ENCODE data around the gene TRIP6.

TRIP6 gene

DNA sequence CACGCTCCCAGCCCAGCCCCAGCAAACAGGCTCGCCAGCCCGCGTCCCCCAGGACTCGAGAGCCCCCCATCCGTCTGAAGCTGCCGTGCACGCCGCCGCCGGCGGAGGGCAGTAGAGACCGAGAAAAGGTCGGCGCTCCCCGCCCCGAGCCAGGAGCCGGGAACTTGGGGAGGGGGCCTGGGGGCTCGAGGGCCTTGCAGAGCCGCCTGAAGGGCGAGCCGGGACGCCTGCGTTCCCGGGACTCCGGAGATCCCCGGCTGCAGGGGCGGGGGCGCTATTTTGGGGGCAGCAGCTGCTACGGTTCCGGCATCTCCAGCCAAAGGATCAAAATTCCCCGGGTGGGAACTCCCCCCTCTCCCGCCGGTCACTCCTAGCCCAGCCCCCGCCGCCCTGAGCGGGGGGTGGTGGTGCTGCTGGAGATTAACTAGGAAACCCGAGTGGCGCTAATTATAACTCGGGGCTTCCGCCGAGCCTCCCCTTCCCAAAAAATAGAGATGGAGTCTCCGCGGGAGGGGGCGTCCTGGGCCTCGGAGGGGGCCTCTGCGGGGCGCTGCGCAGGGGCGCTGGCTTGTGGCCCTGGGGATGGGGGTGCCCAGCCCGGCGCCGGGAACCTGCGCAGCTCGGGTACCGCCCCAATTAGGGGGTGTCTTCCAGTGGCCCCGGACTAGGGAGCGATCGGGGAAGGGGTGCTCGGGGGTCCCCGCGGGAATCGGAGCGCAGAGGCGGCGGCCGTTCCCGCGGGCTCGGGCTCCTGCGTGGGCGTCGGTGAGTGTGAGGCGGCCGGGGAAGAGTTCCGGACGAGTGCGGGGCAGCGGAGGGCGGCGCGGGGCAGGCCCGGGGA is 27.9 kb downstream of the TRIP6 start:
- Histone ChIP-seq H3K9me3 (ENCODE audit: insufficient read depth, low read length) (no peaks in the 10 kb centered on the region), H4K20me1 (ENCODE audit: insufficient read depth, low read length) (no peaks in the 10 kb centered on the region), H2AFZ (ENCODE audit: low read depth, low read length) (peak overlapping the region; percentile 29; the same call in 1 of the 2 replicates), H3K27ac (ENCODE audit: low read length) (no peak overlapping the region), H3K27me3 (ENCODE audit: low read depth, low read length) (peaks cover 2% of the 10 kb centered on the region; the same call in 1 of the 2 replicates), H3K9ac (ENCODE audit: low read length) (peak overlapping the region; percentile 24; the same call in 1 of the 2 replicates), H3K79me2 (ENCODE audit: low read length) (no peaks in the 10 kb centered on the region), H3K4me2 (ENCODE audit: low read length) (peak overlapping the region; percentile 68), H3K36me3 (replicated peaks; ENCODE audit: low read depth, low read length) (no peaks in the 10 kb centered on the region), H3K4me1 (ENCODE audit: low read length) (peaks cover 13% of the 10 kb centered on the region; the same call in 1 of the 2 replicates), H3K4me3 (ENCODE audit: low read length) (peak overlapping the region; percentile 68)
- TF ChIP-seq CTCF (IDR thresholded peaks at IDR 0.05; ENCODE audit: low read depth, low read length): peak; percentile 89
- no peak for TF ChIP-seq EZH2phosphoT487 (IDR thresholded peaks at IDR 0.05; ENCODE audit: low read depth)

DNA sequence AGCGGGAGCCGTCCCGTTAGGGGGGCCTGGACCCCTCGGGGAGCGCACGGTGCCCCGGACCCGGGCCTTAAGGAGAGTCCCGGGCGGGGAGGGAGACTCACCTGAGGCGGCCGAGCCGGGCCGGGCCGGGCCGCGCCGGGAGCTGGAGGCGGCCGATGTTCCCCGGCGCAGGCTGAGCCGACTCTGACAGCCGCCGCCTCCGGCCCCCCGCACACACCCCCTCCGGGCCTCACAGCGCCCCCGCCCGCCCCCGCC is 28.4 kb downstream of the TRIP6 start, which contains the start of gene ACHE:
TSS of gene ACHE (minus strand) at position 188 of the 255 bp plus-strand sequence. CDS start 1,656 bp downstream, outside the sequence.
- Histone ChIP-seq H3K27ac (ENCODE audit: low read length) (no peak within 1 kb of the TSS), H3K79me2 (ENCODE audit: low read length) (no peaks in the 10 kb centered on the region)

DNA sequence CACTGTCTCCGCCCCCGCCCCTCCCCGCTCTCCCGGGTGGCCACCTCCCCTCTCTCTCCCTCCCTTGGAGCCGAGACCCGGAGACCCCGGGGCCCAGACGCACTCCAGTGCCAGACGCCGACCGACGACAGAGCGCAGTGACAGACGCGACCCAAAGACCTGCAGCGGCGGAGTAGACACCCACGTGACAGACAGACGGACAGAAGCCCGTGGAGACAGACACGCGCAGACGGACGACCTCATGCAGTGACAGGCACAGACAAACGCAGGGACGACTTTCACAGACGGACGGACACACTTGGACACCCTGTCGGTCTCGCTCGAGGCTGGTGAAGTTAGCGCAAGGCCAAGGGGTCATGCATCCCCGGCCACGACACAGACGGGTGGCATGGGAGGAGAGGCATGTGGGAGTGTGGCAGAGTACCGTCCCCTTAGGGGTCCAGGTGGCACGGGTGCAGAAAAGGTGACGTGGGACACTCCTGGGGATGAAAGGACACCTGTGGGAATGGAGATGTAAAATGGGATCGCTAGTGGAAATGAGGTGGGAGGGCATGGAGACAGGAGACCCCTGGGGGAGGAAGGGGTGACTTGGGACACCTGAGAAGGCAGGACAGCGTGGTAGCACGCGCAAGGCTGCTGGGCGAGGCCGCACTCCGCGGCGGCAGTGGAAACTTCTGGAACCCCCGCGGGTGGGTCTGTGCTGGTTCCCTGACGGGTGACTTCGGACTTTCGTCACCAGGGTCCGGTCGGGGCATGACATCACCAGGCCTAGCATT is 29.0 kb downstream of the TRIP6 start:
- no peaks in the 10 kb centered on the region for H3K79me2 ChIP-seq (ENCODE audit: low read length)
- no peak overlapping the region for H2AFZ ChIP-seq (ENCODE audit: low read depth, low read length)
- no peaks in the 10 kb centered on the region for H3K9me3 ChIP-seq (ENCODE audit: insufficient read depth, low read length)
- peaks cover 6% of the 10 kb centered on the region; the same call in 1 of the 2 replicates for H3K4me1 ChIP-seq (ENCODE audit: low read length)
- no peak overlapping the region for H3K4me2 ChIP-seq (ENCODE audit: low read length)
- H3K27me3 ChIP-seq (ENCODE audit: low read depth, low read length): peaks cover 2% of the 10 kb centered on the region; the same call in 1 of the 2 replicates
- TF ChIP-seq CTCF (IDR thresholded peaks at IDR 0.05; ENCODE audit: low read depth, low read length): no peak
- TF ChIP-seq EZH2phosphoT487 (IDR thresholded peaks at IDR 0.05; ENCODE audit: low read depth): no peak
- H3K36me3 ChIP-seq (replicated peaks; ENCODE audit: low read depth, low read length): no peaks in the 10 kb centered on the region
- H4K20me1 ChIP-seq (ENCODE audit: insufficient read depth, low read length): no peaks in the 10 kb centered on the region
- H3K4me3 ChIP-seq (ENCODE audit: low read length): no peak overlapping the region
- H3K27ac ChIP-seq (ENCODE audit: low read length): no peak overlapping the region
- H3K9ac ChIP-seq (ENCODE audit: low read length): no peak overlapping the region

More for the DNA sequence above, 28.4 kb downstream of the TRIP6 start, which contains the start of gene ACHE:
- H3K27me3 ChIP-seq (ENCODE audit: low read depth, low read length): peaks cover 2% of the 10 kb centered on the region; the same call in 1 of the 2 replicates
- H3K36me3 ChIP-seq (replicated peaks; ENCODE audit: low read depth, low read length): no peaks in the 10 kb centered on the region
- no peak for TF ChIP-seq EZH2phosphoT487 (IDR thresholded peaks at IDR 0.05; ENCODE audit: low read depth)
- no peak for TF ChIP-seq CTCF (IDR thresholded peaks at IDR 0.05; ENCODE audit: low read depth, low read length)
- peaks cover 11% of the 10 kb centered on the region; the same call in 1 of the 2 replicates for H3K4me1 ChIP-seq (ENCODE audit: low read length)
- H2AFZ ChIP-seq (ENCODE audit: low read depth, low read length): peak within 1 kb of the TSS; percentile 29; the same call in 1 of the 2 replicates
- H3K4me2 ChIP-seq (ENCODE audit: low read length): peak within 1 kb of the TSS; percentile 68
- peak within 1 kb of the TSS; percentile 68 for H3K4me3 ChIP-seq (ENCODE audit: low read length)
- no peaks in the 10 kb centered on the region for H3K9me3 ChIP-seq (ENCODE audit: insufficient read depth, low read length)
- no peaks in the 10 kb centered on the region for H4K20me1 ChIP-seq (ENCODE audit: insufficient read depth, low read length)
- H3K9ac ChIP-seq (ENCODE audit: low read length): peak within 1 kb of the TSS; percentile 24; the same call in 1 of the 2 replicates

Measured in OCI-LY3 (cell line).